SK-N-SH treated with all-trans-retinoic acid at 6 μM for 48 hours (cell line): Measurements from ENCODE around the gene SEMA5A.

Experiments
- ATAC-seq: fragments of 200-7000 bp; cut with Tn5 transposase; 3 replicates; pipeline ENCODE4 v1.9.1; 2020; ENCODE audit warnings: mild to moderate bottlenecking, moderate library complexity
- BACH2 ChIP-seq: fragments of 250-450 bp; sonication (Bioruptor Pico); IDR thresholded peaks from 2 replicates; pipeline ENCODE4 v1.9.0; 2021; ENCODE audit warnings: mild to moderate bottlenecking, borderline replicate concordance
- CSDC2 ChIP-seq: fragments of 250-450 bp; sonication (Bioruptor Pico); IDR thresholded peaks from 2 replicates; pipeline ENCODE4 v1.5.0; 2020; ENCODE audit warnings: mild to moderate bottlenecking, moderate library complexity
- CSRNP3 ChIP-seq: fragments of 250-450 bp; sonication (Bioruptor Pico); IDR thresholded peaks from 2 replicates; pipeline ENCODE4 v1.5.1; 2021; ENCODE audit warnings: mild to moderate bottlenecking, moderate library complexity
- ESRRG ChIP-seq: fragments of 250-450 bp; sonication (Bioruptor Pico); IDR thresholded peaks from 2 replicates; pipeline ENCODE4 v1.6.1; 2021; ENCODE audit warnings: mild to moderate bottlenecking
- GLIS3 ChIP-seq: fragments of 250-450 bp; sonication (Bioruptor Pico); IDR thresholded peaks from 2 replicates; pipeline ENCODE4 v1.5.0; 2020; ENCODE audit warnings: mild to moderate bottlenecking, moderate library complexity
- ISL1 ChIP-seq: fragments of 250-450 bp; sonication (Bioruptor Pico); IDR thresholded peaks from 2 replicates; pipeline ENCODE4 v2.1.2; 2022; ENCODE audit warnings: mild to moderate bottlenecking, moderate library complexity
- OSR1 ChIP-seq: fragments of 250-450 bp; sonication (Bioruptor Pico); IDR thresholded peaks from 2 replicates; pipeline ENCODE4 v1.8.0; 2022; ENCODE audit warnings: moderate library complexity, mild to moderate bottlenecking, inconsistent platforms
- PATZ1 ChIP-seq: fragments of 250-450 bp; sonication (Bioruptor Pico); IDR thresholded peaks from 2 replicates; pipeline ENCODE4 v1.8.0; 2020; ENCODE audit warnings: mild to moderate bottlenecking, moderate library complexity, borderline replicate concordance
- POU6F1 ChIP-seq: fragments of 250-450 bp; sonication (Bioruptor Pico); IDR thresholded peaks from 2 replicates; pipeline ENCODE4 v1.8.0; 2021; ENCODE audit warnings: low read depth, mild to moderate bottlenecking, moderate library complexity, borderline replicate concordance
- PPARA ChIP-seq: fragments of 250-450 bp; sonication (Bioruptor Pico); IDR thresholded peaks from 2 replicates; pipeline ENCODE4 v1.5.0; 2020; ENCODE audit warnings: mild to moderate bottlenecking, borderline replicate concordance
- RARB ChIP-seq: fragments of 250-450 bp; sonication (Bioruptor Pico); IDR thresholded peaks from 2 replicates; pipeline ENCODE4 v1.8.0; 2021; ENCODE audit warnings: mild to moderate bottlenecking, moderate library complexity
- SNAI2 ChIP-seq: fragments of 250-450 bp; sonication (Bioruptor Pico); IDR thresholded peaks from 2 replicates; pipeline ENCODE4 v1.5.0; 2020; ENCODE audit warnings: mild to moderate bottlenecking, moderate library complexity
- TCF4 ChIP-seq: fragments of 250-450 bp; sonication (Bioruptor Pico); IDR thresholded peaks from 2 replicates; pipeline ENCODE4 v1.8.0; 2021; ENCODE audit warnings: mild to moderate bottlenecking, moderate library complexity, borderline replicate concordance
- TOX ChIP-seq: fragments of 250-450 bp; sonication (Bioruptor Pico); IDR thresholded peaks from 2 replicates; pipeline ENCODE4 v1.8.0; 2021; ENCODE audit warnings: mild to moderate bottlenecking, moderate library complexity, borderline replicate concordance
- TSHZ2 ChIP-seq: fragments of 250-450 bp; sonication (Bioruptor Pico); IDR thresholded peaks from 2 replicates; pipeline ENCODE4 v1.5.0; 2020; ENCODE audit warnings: mild to moderate bottlenecking, moderate library complexity
- ZFP3 ChIP-seq: fragments of 250-450 bp; sonication (Bioruptor Pico); IDR thresholded peaks from 2 replicates; pipeline ENCODE4 v1.5.0; 2020; ENCODE audit warnings: mild to moderate bottlenecking, moderate library complexity
- ZFP30 ChIP-seq: fragments of 450-650 bp; formaldehyde crosslinking; IDR thresholded peaks from 2 replicates; pipeline ENCODE4 v1.5.0; 2022; ENCODE audit warnings: mild to moderate bottlenecking, moderate library complexity
- ZNF565 ChIP-seq: fragments of 450-650 bp; formaldehyde crosslinking; conservative IDR thresholded peaks from 2 replicates; pipeline ENCODE4 v1.5.0; 2020; ENCODE audit warnings: low read depth, mild to moderate bottlenecking, moderate library complexity
- ZNF70 ChIP-seq: fragments of 450-650 bp; formaldehyde crosslinking; IDR thresholded peaks from 2 replicates; pipeline ENCODE4 v1.5.0; 2020; ENCODE audit warnings: mild to moderate bottlenecking, moderate library complexity
- ZNF8 ChIP-seq: fragments of 450-650 bp; formaldehyde crosslinking; IDR thresholded peaks from 2 replicates; pipeline ENCODE4 v1.5.0; 2020; ENCODE audit warnings: mild to moderate bottlenecking, moderate library complexity

The SEMA5A gene

GRCh38 chr5:9373571-9373970 lies 172.3 kb downstream of the SEMA5A start (continued):
- no peak for TF ChIP-seq TSHZ2
- TF ChIP-seq ZNF70 (CRISPR knock-in tag): no peak
- TF ChIP-seq OSR1 (CRISPR knock-in tag): no peak
- TF ChIP-seq ZFP30: no peak
- no peak for TF ChIP-seq ISL1 (CRISPR knock-in tag)
- TF ChIP-seq TCF4 (CRISPR knock-in tag): no peak
- no peak for TF ChIP-seq SNAI2 (CRISPR knock-in tag)
- TF ChIP-seq CSRNP3: no peak
- no peak for TF ChIP-seq BACH2
- TF ChIP-seq RARB (CRISPR knock-in tag): no peak
- TF ChIP-seq ESRRG (CRISPR knock-in tag): no peak
- TF ChIP-seq, all 23 proteins: peak for 0

DNA sequence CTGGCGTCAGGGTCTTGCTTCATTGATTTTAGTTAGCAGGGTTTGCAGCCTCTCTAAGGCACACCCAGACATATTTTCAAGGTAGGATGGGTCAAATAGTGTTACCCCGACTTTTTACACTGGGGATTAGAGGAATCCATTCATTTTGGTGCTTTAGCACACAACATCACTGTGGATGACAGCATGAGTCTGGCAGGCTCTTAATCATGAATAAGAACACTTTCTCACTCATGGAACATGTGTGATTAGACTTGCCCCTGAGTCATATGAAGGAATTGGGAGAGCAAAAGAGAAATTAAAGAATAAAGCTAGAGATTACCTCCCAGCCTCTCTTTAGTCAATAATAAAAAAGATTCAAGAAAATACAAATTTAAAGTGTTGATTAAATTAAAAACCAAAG lies 175.6 kb downstream of the SEMA5A start:
- TF ChIP-seq PPARA (no peak), BACH2 (no peak), TOX (CRISPR knock-in tag) (no peak), ZFP3 (CRISPR knock-in tag) (no peak), POU6F1 (no peak), PATZ1 (CRISPR knock-in tag) (no peak), GLIS3 (CRISPR knock-in tag) (no peak)
- no peak for ATAC-seq

DNA sequence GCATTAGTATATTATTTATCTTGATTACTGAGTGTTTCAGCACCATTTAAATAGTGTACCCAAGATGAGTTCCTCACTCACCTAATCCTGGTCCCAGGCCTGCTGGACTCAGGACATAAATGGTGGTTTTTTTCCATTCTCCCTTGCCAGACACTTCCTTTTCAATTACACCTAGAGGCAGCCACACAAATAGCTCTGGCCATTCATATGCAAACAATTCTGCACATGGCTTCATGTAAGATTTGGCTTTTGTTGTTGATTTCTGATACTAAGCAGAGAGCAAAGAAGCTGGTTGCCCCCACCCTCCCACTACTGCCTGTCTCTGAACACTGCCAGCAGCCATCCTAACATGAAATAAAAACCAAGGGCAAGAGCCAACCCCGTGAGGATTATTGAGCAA lies 180.4 kb downstream of the SEMA5A start:
- ATAC-seq: peak; percentile 58; the same call in 2 of the 3 replicates
- TF ChIP-seq SNAI2 (CRISPR knock-in tag): no peak
- TF ChIP-seq CSDC2 (CRISPR knock-in tag): no peak
- no peak for TF ChIP-seq ESRRG (CRISPR knock-in tag)
- no peak for TF ChIP-seq TCF4 (CRISPR knock-in tag)
- no peak for TF ChIP-seq ZNF565 (CRISPR knock-in tag)
- no peak for TF ChIP-seq ZFP3 (CRISPR knock-in tag)
- TF ChIP-seq RARB (CRISPR knock-in tag): no peak
- TF ChIP-seq BACH2: no peak
- no peak for TF ChIP-seq ISL1 (CRISPR knock-in tag)
- TF ChIP-seq TOX (CRISPR knock-in tag): no peak
- no peak for TF ChIP-seq ZNF8 (CRISPR knock-in tag)

GRCh38 chr5:9363449-9363848 lies 182.4 kb downstream of the SEMA5A start:
- no peak for ATAC-seq

DNA sequence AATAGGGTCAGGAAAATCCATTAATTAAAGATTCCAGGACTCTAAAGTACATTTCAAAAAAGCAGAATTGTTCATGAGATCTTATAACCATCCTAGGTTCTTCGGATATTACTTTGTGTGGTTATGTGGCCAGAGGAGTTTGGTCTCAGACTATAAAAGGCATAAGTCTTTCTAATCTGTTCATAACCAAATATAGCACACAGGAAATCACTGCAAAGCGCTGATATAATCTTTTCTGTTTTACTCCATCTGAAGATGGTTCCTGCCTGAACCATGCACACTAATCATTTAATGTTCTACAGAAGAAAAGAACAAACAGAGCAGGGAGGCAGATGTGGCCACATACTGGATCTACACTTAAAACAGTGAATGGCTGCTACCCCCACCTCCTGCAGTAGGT lies 182.8 kb downstream of the SEMA5A start:
- peak; percentile 40 for ATAC-seq
- TF ChIP-seq TOX (CRISPR knock-in tag): no peak
- 0 out of 2 replicates have a peak, but pooled peaks have one; percentile 42 for TF ChIP-seq TCF4 (CRISPR knock-in tag)
- TF ChIP-seq CSDC2 (CRISPR knock-in tag): no peak
- peak; percentile 59; the same call in 1 of the 2 replicates for TF ChIP-seq TSHZ2

More at GRCh38 chr5:9363449-9363848, 182.4 kb downstream of the SEMA5A start:
- TF ChIP-seq ZFP3 (CRISPR knock-in tag) (0 out of 2 replicates have a peak, but pooled peaks have one; percentile 1), ZNF8 (CRISPR knock-in tag) (no peak)
